ENCODE data around the gene TYRO3.

TYRO3 gene

GRCh38 chr15:41609123-41609522 is 50.1 kb downstream of the TYRO3 start:
- DNase-seq = no peak

- no peak for DNase-seq
Measured at GRCh38 chr15:41610048-41610447, 51.0 kb downstream of the TYRO3 start.

- no peak for DNase-seq
Measured at GRCh38 chr15:41620536-41621199, 61.7 kb downstream of the TYRO3 start.

GRCh38 chr15:41621200-41622193 is 62.5 kb downstream of the TYRO3 start:
- DNase-seq = peak; percentile 78

GRCh38 chr15:41622901-41623300 is 63.9 kb downstream of the TYRO3 start:
- no peak for DNase-seq

- no peak for DNase-seq
Measured at GRCh38 chr15:41627203-41627602, 68.2 kb downstream of the TYRO3 start.

- DNase-seq = no peak
Measured at GRCh38 chr15:41629463-41629862, 70.5 kb downstream of the TYRO3 start.

- no peak for DNase-seq
Measured at GRCh38 chr15:41629883-41630282, 70.9 kb downstream of the TYRO3 start.

- DNase-seq = no peak
Measured at GRCh38 chr15:41630616-41631217, 71.7 kb downstream of the TYRO3 start.

- DNase-seq = no peak
Measured at GRCh38 chr15:41631880-41632470, 73.0 kb downstream of the TYRO3 start.

All from CD4-positive, alpha-beta T cell treated with Interleukin-17A for 4 hours (primary cell).